OCI-M1 (cell line): ENCODE measurements around the gene APOC3.
"Not testable (repeated sequence)": the region's sequence is repeated elsewhere in the genome, so short reads cannot be mapped to it uniquely, and the experiment has no call there.

Source experiments
- DNase-seq: peaks from one replicate; lab custom pipeline; 2025; lab: John Stamatoyannopoulos, UW

The APOC3 gene

DNA sequence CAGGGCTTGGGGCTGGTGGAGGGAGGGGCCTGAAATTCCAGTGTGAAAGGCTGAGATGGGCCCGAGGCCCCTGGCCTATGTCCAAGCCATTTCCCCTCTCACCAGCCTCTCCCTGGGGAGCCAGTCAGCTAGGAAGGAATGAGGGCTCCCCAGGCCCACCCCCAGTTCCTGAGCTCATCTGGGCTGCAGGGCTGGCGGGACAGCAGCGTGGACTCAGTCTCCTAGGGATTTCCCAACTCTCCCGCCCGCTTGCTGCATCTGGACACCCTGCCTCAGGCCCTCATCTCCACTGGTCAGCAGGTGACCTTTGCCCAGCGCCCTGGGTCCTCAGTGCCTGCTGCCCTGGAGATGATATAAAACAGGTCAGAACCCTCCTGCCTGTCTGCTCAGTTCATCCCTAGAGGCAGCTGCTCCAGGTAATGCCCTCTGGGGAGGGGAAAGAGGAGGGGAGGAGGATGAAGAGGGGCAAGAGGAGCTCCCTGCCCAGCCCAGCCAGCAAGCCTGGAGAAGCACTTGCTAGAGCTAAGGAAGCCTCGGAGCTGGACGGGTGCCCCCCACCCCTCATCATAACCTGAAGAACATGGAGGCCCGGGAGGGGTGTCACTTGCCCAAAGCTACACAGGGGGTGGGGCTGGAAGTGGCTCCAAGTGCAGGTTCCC, at the start of gene APOC3:
APOC3 (plus strand) TSS at position 383 of the 659 bp plus-strand sequence. CDS start 676 bp downstream, outside the sequence.
- no peak for DNase-seq

DNA sequence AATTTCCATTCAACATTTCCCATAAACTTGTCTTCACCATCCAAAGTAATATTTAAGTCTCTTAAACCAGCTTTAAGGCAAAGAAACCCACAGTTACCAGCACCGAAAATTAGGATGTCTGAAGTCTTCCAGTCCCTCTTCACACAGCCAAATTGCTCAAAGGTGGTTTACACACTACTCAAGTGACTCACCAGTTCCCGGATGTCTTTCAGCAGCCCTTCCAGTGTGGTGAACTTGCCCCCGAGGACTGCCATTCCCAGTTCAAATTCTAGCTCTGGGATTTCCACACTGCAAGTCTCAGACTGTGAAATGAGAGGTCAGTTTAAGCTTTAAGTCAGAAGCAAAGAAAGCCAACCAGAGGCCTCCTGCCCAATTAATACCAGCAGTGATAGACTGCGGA, 47.0 kb upstream of the APOC3 start:
- DNase-seq: no peak

DNA sequence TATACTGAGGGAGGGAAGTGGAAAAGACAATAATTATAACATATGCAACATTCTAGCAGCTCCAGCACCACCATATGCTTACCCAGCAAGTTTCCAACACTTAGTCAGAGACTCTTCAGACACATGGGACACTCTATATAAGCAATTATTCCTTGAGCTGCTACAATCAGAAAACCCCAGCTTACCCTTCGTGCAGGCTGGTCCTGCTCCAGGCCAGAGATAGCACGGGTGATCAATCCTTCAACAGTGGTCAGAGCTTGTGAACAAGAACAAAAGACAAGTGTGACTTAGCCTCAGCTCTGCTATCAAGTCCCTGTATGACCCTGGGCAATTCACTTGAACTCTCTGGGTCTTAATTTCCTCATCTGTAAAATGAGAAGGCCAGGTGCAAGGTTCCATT, 43.4 kb upstream of the APOC3 start:
- DNase-seq: no peak

DNA sequence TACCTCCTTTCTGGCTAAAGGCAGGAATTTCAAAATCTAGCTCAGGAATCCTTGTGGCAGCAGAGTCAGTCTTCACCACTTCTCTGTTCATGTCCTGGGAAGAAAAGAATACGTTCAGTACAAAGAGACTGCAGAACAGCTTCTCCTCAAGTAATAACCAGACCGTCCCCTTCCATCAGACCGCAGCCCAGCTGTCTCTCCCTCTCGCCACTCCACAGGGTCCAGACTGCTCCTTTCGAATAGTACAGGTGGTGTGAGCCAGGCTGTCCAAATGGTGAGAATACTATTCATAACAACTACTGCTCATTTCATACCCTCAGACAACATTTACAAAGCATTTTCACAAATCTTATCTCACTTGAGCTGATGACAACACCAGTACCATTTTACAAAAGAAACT, 42.7 kb upstream of the APOC3 start:
- DNase-seq: no peak

DNA sequence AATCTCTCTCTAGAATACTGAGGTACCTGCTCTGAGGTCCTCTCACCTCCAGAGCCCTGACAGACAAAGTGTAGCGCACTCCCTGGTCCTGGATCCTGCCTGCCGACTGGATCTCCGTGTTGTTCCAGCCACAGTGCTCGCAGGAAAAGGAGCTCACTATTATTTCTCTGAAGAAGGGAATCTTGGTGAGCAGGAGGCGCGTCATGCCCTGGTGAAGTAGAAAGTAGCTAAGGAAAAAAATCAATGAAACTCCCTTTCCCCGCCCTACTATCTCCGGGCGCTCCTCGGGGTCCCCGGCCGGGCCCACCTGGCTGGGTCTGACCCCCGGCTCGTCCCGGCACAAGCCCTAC, 42.3 kb upstream of the APOC3 start:
- no peak for DNase-seq

DNA sequence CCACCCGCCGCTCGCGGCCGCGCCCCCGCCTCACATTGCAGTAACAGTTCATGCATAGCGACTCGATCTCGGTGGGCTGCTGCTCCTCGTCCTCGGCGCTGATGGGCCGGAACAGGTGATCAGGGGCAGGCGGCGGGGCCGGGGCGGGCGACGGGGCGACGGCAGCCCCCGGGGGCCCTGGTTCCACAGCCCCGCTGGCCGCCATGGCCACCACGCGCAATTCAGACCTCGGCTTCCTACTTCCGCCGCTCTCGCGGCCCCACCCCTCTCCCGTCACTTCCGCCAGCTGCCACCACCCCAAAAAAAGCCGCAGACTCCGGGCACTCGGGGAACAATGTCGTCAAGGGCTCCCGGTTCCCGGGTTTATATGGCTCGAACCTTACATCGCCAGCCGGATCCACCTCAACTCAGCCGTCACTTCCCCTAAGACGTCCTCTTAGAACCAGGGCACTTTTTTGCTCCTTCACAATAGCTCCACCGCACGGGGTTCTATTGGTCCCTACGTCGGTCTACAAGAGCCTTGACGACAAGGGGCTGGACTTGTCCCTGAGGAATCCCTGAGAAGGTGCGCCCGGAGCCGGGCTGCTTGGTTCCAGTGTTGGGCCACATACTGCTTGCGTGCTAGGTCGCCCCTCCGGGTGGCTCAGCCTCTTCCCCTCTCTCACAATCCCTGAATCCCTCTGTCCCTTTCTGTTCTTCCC, 41.8 kb upstream of the APOC3 start, which contains the start of gene ZPR1:
ZPR1 (minus strand) TSS at position 238 of the 701 bp plus-strand sequence; CDS start at position 205, 33 bp downstream.
- peak; percentile 83 for DNase-seq

DNA sequence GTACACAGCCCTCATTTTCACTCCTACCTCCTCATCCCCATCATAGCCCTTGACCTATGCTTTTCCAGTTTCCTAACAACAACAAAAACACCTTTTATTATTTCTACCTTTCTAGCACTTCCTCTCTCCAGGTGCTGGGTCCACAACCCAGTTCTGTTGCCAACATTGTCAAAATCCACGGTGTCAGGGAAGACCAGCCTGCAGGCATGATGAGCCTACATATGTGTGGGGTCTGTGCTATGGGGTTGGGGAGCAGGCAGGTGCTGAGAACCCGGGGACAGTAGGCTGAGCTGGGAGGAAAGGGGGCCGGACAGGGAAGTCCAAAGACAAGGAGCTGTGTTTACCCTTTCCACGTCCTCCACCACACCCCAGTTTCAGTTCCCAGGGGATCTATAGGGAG, 41.2 kb upstream of the APOC3 start:
- no peak for DNase-seq

DNA sequence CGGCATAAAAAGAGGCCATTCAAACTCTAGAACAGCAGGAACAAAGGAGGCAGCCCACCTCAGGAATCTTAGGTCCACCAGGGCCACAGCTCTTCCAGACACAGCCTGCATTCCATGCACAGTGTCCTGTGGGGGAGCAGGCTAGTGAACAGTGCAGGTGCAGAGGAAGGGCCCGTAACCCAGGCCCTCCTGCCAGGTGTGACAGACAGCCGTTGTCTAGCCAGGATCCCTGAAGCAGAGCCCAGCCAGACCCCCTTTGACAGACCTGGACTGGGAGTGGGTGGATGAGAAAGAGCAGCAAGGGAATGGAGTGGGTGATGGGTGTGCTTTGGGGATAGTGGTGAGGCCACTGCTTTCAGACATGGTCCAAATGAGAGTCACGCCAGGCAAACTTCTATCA, 40.7 kb upstream of the APOC3 start:
- no peak for DNase-seq

DNA sequence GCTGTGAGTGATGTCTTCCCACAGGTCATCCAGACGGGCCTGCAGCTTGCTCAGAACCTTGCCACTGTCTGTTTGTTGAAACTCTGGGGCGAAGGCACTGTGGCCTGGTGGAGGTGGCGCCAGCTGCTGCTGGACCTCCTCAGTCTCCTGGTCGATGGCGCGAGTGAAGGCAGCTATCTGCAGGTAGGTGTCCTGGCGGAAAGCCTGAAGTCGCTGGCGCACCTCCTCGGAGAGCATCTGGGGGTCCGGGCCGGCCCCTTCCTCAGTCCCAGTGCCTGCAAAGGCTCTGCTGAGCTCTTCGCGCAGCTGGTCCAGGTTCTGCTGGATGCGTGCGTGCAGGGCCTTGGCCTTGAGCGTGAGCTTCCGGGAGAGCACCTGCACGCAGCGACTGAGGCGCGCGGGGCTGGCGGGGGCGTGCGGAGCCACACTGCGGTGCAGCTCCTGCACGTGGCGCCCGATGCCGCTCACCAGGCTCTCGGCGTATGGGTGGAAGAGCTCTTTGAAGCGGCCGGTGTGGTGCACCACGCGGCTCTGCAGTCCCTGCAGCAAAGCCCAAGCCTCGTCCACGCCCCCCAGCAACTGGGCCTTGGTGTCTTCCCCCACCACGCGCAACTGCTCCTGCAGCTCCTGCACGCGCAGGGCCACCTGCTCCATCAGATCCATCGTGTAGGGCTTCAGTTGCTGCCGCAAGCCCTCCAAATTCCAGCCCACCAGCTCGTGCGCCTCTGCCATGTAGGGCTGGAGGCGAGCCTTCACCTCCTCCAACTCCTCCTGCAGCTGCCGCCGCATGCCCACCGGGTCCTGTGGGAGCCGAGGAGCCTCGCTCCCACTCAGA, 39.3 kb upstream of the APOC3 start:
- no peak for DNase-seq

DNA sequence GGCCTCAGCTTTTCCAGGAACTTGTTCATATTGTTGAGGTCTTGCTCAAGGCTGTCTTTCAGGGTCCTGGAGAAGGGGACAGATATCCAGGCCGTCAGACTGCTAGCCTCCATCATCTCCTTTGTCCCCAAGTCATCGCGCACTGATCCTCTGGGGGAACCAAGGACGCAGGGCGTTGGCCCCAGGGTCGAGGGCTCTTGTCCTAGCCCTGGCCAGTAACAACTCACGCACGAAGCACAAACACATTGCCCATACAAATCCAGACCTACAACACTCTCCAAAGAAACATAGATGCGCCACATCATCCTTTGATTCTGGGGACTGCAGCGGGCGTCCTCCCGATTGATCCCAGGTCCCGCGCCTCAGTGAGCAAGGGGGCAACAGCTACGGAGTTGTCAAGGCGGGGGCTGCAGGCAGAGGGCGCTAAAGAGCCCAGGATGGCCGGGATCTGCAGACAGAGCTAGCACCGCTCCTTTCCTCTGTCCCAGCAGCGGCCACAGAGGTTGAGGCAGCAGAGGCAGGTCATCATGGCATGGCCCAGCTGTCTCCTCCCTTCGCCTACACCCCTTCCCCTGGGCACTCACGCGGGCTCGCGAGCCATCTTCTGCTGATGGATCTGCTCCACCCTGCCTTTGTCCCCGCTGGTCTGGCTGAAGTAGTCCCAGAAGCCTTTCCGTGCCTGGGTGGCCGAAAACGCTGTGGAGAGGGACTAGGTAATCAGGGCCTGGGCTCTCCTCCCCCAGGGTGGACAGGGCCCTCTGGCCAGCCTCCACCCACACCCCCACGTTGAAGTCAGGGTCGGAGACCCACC, 38.5 kb upstream of the APOC3 start:
- peak; percentile 91 for DNase-seq

DNA sequence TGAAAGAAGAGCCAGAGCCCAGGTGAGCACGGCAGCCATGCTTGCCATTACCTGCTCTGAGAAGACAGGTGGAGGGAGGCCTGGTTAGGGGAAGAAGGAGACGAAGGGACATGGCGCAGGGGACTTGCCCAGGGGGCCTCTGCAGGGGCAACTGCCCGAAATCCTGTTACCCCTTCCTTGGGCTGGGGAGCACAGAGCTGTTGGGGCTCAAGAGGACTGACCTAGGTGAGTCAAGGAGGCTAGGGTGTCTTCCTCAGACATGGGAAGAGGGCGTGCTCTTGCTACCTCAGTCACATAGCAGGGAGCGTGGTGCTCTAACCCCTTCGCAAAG, 37.9 kb upstream of the APOC3 start, which contains the start of gene APOA5:
APOA5 (minus strand) TSS at position 67 of the 331 bp plus-strand sequence; CDS start at position 48, 19 bp downstream.
- no peak for DNase-seq

DNA sequence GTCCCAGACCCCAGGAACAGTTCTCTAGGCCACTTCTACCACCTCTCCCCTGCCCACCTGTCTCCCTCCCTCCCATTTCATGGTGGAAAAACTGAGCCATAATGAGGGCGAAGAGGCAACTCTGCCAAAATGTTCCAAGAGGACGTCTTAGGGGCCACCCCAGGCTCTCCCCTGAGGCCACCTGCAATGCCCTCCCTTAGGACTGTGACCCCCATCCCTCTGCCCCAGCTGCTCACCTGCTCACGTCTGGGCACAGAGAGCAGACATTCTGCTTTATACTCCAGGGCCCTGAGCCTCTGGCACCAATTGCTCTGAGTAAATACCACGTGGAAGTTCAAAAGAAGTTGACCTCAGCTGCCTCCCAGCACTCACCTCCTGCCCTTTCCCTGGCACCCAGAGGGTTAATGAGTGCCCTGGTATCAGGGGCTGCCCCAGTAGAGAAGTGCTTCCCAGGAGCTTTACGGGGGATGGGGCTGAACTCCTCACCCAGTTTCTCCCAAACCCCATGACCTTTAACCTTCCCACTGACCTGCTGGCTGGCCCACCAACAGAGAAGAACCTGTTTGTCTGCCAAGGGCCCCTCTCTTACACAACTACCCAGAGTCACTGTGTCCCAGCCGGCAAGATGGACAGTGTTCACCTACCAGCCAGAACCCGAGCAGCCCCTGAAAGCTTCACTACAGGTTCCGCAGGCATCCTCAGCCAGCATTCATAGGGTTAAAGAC, 37.4 kb upstream of the APOC3 start:
- no peak for DNase-seq

DNA sequence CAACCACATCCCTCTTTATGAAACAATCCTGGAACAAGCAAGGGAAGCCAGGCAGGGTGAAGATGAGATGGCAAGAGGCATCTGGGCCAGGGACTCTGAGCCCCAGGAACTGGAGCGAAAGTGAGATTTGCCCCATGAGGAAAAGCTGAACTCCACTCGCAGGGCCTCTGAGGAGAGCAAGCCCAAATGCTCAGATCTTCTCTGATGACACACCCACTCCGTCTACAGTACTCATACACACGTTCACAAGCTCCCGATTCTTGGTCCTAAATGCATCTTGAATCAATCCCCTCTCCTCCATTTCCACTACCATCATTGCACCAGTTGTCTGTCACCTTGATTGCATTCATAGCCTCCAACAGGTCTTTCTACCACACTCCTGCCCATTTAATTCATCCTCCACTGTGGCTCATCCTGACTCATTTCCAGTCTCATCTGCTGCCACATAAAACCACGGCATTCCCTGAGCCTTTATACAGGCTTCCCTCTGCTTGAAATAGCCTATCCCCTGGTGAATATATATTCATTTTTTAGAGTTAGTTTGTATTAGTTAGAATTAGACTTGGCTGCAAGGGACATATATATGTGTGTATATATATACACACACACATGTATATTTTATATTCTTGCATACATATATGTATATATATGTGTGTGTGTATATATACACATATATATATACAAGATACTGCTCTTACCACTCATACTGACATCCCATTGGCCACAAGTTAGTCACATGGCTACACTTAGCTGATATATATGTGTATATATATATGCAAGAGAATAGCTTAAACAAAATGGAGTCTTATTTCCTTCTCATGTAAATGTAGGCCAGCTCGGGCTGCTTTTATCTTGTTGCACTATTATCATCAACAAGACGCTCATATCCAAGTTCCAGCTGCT, 36.6 kb upstream of the APOC3 start:
- no peak for DNase-seq

DNA sequence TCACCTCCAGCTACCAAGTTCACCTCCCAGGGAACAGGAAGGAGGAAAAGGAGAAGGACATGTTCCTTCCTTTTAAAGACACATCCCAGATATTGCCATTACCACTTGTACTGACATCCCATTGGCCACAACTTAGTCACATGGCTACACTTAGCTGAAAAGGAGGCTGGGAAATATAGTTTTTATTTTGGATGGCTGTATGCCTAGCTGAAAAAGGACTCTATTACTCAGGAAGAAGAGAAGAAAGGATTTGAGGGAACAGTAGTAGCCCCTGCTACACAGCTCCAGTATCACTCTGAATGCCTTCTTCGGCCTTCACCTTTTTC, 36.0 kb upstream of the APOC3 start:
- DNase-seq: peak; percentile 83

DNA sequence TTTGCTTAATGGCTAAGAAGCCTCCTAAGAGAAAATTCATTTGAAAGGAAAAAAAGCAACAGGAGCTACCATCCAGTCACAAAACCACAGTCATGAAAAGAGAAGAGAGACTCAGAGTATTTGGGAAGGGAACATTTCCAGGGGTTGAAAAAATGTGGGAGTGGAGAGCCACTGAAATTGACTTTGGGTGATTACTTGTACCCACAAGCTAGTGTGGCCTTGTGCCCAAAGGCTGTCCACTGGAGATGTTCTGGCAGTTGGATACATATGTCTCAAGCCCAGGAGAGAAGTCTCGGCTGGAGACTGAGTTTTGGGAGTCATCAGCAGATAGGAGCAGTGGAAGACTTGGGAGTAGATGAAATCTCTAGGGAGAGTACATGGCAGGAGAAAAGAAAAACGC, 34.9 kb upstream of the APOC3 start:
- no peak for DNase-seq

DNA sequence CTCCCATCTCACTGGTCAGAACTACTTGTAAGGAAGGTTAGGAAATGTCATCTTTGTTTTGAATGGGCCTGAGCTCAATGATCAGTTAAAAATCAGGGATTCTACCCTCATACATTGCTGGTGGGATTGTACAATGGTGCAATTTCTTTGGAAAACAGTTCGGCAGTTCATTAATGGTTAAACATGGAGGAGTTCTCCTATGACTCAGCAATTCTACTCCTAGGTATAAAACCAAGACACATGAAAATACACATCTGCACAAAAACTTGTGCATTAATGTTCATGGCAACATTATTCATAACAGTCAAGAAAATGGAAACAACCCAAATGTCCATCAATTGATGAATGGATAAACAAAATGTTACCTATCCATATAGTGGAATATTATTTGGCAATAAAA, 33.2 kb upstream of the APOC3 start:
- no peak for DNase-seq

DNA sequence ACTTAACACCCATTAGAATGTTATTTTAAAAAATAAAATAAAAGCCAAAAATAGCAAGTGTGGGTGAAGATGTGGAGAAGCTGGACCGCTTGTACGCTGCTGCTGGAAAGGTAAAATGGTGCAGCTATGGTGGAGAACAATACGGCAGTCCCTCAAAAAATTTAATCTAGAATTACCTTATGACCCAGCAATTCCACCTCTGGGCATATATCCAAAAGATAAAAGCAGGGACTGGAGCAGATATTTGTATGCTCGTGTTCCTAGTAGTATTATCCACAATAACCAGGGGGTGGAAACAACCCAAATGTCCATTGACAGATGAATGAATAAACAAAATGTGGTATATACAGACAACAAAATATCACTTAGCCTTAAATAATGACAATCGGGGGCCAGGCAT, 31.9 kb upstream of the APOC3 start:
- DNase-seq: no peak

DNA sequence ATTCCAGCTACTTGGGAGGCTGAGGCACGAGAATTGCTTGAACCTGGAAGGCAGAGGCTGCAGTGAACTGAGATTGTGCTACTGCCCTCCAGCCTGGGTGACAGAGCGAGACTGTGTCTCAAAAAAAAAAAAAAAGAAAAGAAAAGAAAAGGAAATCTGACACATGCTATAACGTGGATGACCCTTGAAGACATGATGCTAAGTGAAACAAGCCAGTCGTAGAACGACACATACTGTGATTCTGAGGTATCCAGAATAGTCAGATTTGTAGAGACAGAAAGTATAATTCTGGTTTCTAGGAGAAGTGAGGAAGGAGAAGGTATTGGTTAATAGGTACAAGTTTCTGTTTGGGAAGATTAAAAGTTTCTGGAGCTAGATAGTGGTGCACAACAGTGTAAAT, 31.3 kb upstream of the APOC3 start:
- no peak for DNase-seq

DNA sequence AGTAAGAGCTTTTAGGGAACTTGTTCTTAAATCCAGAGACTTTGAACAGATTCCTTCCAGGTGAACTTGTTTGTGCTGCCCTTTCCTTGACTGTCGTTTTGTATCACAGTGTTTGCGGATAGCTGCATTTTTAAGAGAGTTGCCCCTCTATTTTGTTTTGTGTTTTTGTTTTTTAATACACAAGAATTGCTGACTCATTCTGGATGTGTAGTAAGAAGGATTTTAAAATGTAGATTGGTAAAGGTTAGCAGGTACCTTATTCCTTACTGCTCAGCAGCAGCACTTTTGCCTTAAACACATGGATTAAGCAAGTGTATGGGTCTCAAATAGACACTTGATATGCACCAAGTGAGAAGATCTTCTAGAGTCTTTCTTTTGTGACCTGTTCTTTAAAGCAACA, 29.1 kb upstream of the APOC3 start:
- DNase-seq: no peak

DNA sequence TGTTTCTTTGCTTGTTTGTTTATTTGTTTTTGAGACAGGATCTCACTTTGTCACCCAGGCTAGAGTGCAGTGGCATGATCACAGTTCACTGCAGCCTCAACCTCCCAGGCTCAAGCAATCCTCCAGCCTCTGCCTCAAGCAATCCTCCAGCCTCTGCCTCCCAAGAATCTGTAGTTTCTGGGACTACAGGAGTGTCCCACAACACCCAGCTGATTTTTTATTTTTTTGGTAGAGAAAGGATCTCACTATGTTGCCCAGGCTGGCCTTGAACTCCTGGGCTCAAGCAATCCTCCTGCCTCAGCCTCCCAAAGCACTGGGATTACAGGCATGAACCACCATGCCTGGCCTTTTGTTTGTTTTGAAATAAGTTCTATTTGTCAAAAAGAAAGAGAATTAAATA, 28.0 kb upstream of the APOC3 start:
- DNase-seq: not testable (repeated sequence)

DNA sequence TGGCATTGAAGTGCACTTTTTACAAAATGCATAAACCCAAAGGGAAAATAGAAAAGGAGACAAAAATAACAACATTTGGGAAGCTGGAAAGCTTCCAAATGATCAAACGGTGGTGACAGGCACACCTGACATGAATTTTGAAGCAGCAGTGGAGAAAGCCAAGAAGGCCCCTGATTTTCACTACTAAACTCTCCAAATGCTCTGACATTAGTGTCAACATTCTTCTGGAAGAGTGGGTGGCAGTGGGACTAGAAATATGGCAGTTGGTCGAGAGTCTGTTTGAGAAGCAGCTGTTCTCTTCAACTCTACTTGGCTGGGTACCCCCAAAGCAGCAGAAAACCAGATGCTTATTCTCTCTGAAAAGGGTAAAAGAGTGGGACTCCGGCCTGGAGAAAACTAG, 25.7 kb upstream of the APOC3 start:
- no peak for DNase-seq
